Measurements from ENCODE around the gene GNPAT.

Gene GNPAT

DNA sequence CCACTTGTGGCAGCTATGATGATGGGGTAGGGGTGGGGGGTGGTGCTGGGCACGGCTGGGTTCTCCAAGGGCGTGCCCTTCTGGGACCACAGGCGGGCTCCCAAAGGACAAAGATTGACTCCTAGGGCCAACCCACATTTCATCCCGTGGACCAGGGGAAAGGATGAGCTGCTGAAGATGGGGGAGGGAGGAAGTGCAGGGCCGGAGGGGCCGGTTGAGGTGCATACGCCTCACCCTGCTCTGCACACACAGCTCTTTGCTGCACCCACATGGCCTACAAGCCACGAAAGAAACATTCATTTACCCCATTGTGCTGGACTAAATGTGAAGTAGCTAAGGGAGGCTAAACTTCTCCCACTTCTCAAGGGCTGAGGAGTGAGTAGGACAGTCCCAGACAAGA, 34.2 kb upstream of the GNPAT start:
- no peaks in the 10 kb centered on the region for H4K20me1 ChIP-seq (ENCODE audit: insufficient read depth)
- H3K4me3 ChIP-seq (IDR thresholded peaks at IDR 0.05; ENCODE audit: insufficient read depth, low read depth, low read length) = no peak overlapping the region
- no peaks in the 10 kb centered on the region for H3K36me3 ChIP-seq (ENCODE audit: insufficient read depth)
- H3K4me1 ChIP-seq (ENCODE audit: low read depth, poor library complexity, severe bottlenecking) = peaks cover 4% of the 10 kb centered on the region
- H3K4me2 ChIP-seq = no peak overlapping the region
- TF ChIP-seq, protein P1, sequence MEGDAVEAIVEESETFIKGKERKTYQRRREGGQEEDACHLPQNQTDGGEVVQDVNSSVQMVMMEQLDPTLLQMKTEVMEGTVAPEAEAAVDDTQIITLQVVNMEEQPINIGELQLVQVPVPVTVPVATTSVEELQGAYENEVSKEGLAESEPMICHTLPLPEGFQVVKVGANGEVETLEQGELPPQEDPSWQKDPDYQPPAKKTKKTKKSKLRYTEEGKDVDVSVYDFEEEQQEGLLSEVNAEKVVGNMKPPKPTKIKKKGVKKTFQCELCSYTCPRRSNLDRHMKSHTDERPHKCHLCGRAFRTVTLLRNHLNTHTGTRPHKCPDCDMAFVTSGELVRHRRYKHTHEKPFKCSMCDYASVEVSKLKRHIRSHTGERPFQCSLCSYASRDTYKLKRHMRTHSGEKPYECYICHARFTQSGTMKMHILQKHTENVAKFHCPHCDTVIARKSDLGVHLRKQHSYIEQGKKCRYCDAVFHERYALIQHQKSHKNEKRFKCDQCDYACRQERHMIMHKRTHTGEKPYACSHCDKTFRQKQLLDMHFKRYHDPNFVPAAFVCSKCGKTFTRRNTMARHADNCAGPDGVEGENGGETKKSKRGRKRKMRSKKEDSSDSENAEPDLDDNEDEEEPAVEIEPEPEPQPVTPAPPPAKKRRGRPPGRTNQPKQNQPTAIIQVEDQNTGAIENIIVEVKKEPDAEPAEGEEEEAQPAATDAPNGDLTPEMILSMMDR (conservative IDR thresholded peaks at IDR 0.05; ENCODE audit: low read depth, low read length) = no peak
- no peak overlapping the region for H3K9ac ChIP-seq
- no peak overlapping the region for H2AFZ ChIP-seq (ENCODE audit: low read depth)
- no peak overlapping the region for H3K27ac ChIP-seq
- no peaks in the 10 kb centered on the region for H3K27me3 ChIP-seq (ENCODE audit: insufficient read depth, low read depth)
- H3K79me2 ChIP-seq (ENCODE audit: insufficient read depth, low read depth) = no peaks in the 10 kb centered on the region

- no peak overlapping the region for H3K4me3 ChIP-seq (IDR thresholded peaks at IDR 0.05; ENCODE audit: insufficient read depth, low read depth, low read length)
- TF ChIP-seq, protein P1 (conservative IDR thresholded peaks at IDR 0.05; ENCODE audit: low read depth, low read length) = no peak
- H3K4me1 ChIP-seq (ENCODE audit: low read depth, poor library complexity, severe bottlenecking) = peaks cover 4% of the 10 kb centered on the region
- H3K79me2 ChIP-seq (ENCODE audit: insufficient read depth, low read depth) = no peaks in the 10 kb centered on the region
- H4K20me1 ChIP-seq (ENCODE audit: insufficient read depth) = no peaks in the 10 kb centered on the region
- H3K9ac ChIP-seq = no peak overlapping the region
- H3K27me3 ChIP-seq (ENCODE audit: insufficient read depth, low read depth) = no peaks in the 10 kb centered on the region
- H2AFZ ChIP-seq (ENCODE audit: low read depth) = no peak overlapping the region
- no peaks in the 10 kb centered on the region for H3K36me3 ChIP-seq (ENCODE audit: insufficient read depth)
- H3K27ac ChIP-seq = no peak overlapping the region
- no peak overlapping the region for H3K4me2 ChIP-seq
Observed at GRCh38 chr1:231207437-231207836, 33.6 kb upstream of the GNPAT start.

GRCh38 chr1:231208980-231209379, 32.0 kb upstream of the GNPAT start:
- Histone ChIP-seq H4K20me1 (ENCODE audit: insufficient read depth) (no peaks in the 10 kb centered on the region), H3K79me2 (ENCODE audit: insufficient read depth, low read depth) (no peaks in the 10 kb centered on the region), H3K4me1 (ENCODE audit: low read depth, poor library complexity, severe bottlenecking) (peaks cover 4% of the 10 kb centered on the region), H3K27ac (no peak overlapping the region), H3K27me3 (ENCODE audit: insufficient read depth, low read depth) (no peaks in the 10 kb centered on the region), H2AFZ (ENCODE audit: low read depth) (no peak overlapping the region), H3K4me2 (no peak overlapping the region), H3K4me3 (IDR thresholded peaks at IDR 0.05; ENCODE audit: insufficient read depth, low read depth, low read length) (no peak overlapping the region), H3K36me3 (ENCODE audit: insufficient read depth) (no peaks in the 10 kb centered on the region), H3K9ac (no peak overlapping the region)
- TF ChIP-seq, protein P1 (conservative IDR thresholded peaks at IDR 0.05; ENCODE audit: low read depth, low read length) = no peak

DNA sequence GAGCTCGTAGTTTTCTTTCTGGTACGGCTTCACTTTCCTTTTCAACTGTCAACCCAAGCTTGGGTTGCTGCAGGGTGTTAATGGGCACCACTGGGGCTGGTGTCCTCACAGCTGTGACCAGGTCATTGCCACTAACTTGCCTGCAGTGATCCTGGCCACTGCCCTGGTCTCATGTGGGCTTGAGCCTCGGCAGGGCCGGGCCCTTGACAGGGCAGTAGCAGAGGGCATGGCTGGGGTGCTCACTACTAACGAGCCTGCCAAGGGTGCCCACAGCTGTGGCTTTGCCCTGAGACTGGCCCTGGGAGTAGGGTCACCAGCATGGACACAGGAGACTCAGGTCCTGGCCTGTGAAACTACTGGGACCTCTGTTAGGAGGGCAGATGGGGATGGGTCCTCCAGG, 31.5 kb upstream of the GNPAT start:
- H3K27ac ChIP-seq = no peak overlapping the region
- H3K79me2 ChIP-seq (ENCODE audit: insufficient read depth, low read depth) = no peaks in the 10 kb centered on the region
- H3K9ac ChIP-seq = no peak overlapping the region
- TF ChIP-seq, protein P1 (conservative IDR thresholded peaks at IDR 0.05; ENCODE audit: low read depth, low read length) = no peak
- H3K4me1 ChIP-seq (ENCODE audit: low read depth, poor library complexity, severe bottlenecking) = peaks cover 4% of the 10 kb centered on the region
- no peak overlapping the region for H3K4me2 ChIP-seq
- H3K27me3 ChIP-seq (ENCODE audit: insufficient read depth, low read depth) = no peaks in the 10 kb centered on the region
- no peaks in the 10 kb centered on the region for H3K36me3 ChIP-seq (ENCODE audit: insufficient read depth)
- no peak overlapping the region for H2AFZ ChIP-seq (ENCODE audit: low read depth)
- no peak overlapping the region for H3K4me3 ChIP-seq (IDR thresholded peaks at IDR 0.05; ENCODE audit: insufficient read depth, low read depth, low read length)
- no peaks in the 10 kb centered on the region for H4K20me1 ChIP-seq (ENCODE audit: insufficient read depth)
